Neuronal stem cell (in vitro differentiated cells): ENCODE results near the gene OR52E1.
"Not testable (repeated sequence)": the region's sequence is repeated elsewhere in the genome, so short reads cannot be mapped to it uniquely, and the experiment has no call there.

ENCODE experiments used
- DNase-seq: peaks from one replicate; pipeline ENCODE4 v3.0.0-alpha.2; 2013; ENCODE audit warnings: low spot score
- H2AFZ ChIP-seq: one replicate; pipeline ENCODE4 v1.6.1; 2013; ENCODE audit warnings: mild to moderate bottlenecking, low read length, inconsistent platforms
- H2AK5ac ChIP-seq: 2 replicates; pipeline ENCODE4 v1.6.1; 2013; ENCODE audit warnings: low read depth, mild to moderate bottlenecking, inconsistent platforms, low read length, moderate library complexity, mixed read lengths
- H2BK120ac ChIP-seq: 2 replicates; pipeline ENCODE4 v1.6.1; 2013; ENCODE audit warnings: low read depth, mild to moderate bottlenecking, inconsistent platforms, low read length, moderate library complexity, mixed read lengths
- H2BK12ac ChIP-seq: one replicate; pipeline ENCODE4 v1.6.1; 2013; ENCODE audit warnings: low read length, inconsistent platforms
- H2BK15ac ChIP-seq: 2 replicates; pipeline ENCODE4 v1.6.1; 2013; ENCODE audit warnings: mild to moderate bottlenecking, low read length, inconsistent platforms, mixed read lengths
- H2BK5ac ChIP-seq: one replicate; pipeline ENCODE4 v1.6.1; 2013; ENCODE audit warnings: inconsistent platforms, mild to moderate bottlenecking, low read length, moderate library complexity
- H3K14ac ChIP-seq: one replicate; pipeline ENCODE4 v1.6.1; 2013; ENCODE audit warnings: low read length, inconsistent platforms
- H3K18ac ChIP-seq: 2 replicates; pipeline ENCODE4 v1.6.1; 2013; ENCODE audit warnings: low read length, inconsistent platforms
- H3K23ac ChIP-seq: 2 replicates; pipeline ENCODE4 v1.6.1; 2013; ENCODE audit warnings: low read depth, mild to moderate bottlenecking, mixed read lengths, low read length, inconsistent platforms; ENCODE audit not compliant: poor library complexity
- H3K27ac ChIP-seq: replicated peaks from 3 replicates; pipeline ENCODE4 v1.5.1; 2013; ENCODE audit warnings: low read length, inconsistent platforms
- H3K27me3 ChIP-seq, 3 experiments: 2 replicates each; pipeline ENCODE4 v1.6.1; 2013; ENCODE audit warnings: low read length in 3 of 3, mild to moderate bottlenecking in 2 of 3, inconsistent platforms in 1 of 3, low read depth in 1 of 3, mixed read lengths in 1 of 3, moderate library complexity in 1 of 3; ENCODE audit not compliant: control insufficient read depth in 3 of 3, insufficient read depth in 3 of 3
- H3K36me3 ChIP-seq, 2 donors: replicated peaks in 1 of 2; 2 replicates each; pipeline ENCODE4 v1.6.1; 2013; ENCODE audit warnings: low read length in 2 of 2; ENCODE audit not compliant: control insufficient read depth in 2 of 2, insufficient read depth in 2 of 2
- H3K4ac ChIP-seq: 2 replicates; pipeline ENCODE4 v1.6.1; 2013; ENCODE audit warnings: inconsistent platforms, mild to moderate bottlenecking, low read length, moderate library complexity
- H3K4me1 ChIP-seq, 2 donors: 1 replicate in 1 of 2; 2 replicates in 1 of 2; pipeline ENCODE4 v1.6.1; 2013; ENCODE audit warnings: low read length in 2 of 2, low read depth in 1 of 2; ENCODE audit not compliant: control insufficient read depth in 2 of 2, insufficient read depth in 1 of 2
- H3K4me2 ChIP-seq: one replicate; pipeline ENCODE4 v1.6.1; 2013; ENCODE audit warnings: mild to moderate bottlenecking, low read length, inconsistent platforms; ENCODE audit not compliant: insufficient read depth, poor library complexity, severe bottlenecking
- H3K4me3 ChIP-seq, 2 donors: 2 replicates each; pipeline ENCODE4 v1.5.1; 2013; ENCODE audit warnings: low read length in 2 of 2, mild to moderate bottlenecking in 2 of 2, inconsistent platforms in 1 of 2, moderate library complexity in 1 of 2
- H3K79me1 ChIP-seq: one replicate; pipeline ENCODE4 v1.6.1; 2013; ENCODE audit warnings: low read depth, mild to moderate bottlenecking, inconsistent platforms, low read length, moderate library complexity
- H3K9ac ChIP-seq: one replicate; pipeline ENCODE4 v1.6.1; 2013; ENCODE audit warnings: mild to moderate bottlenecking, low read depth, low read length, inconsistent platforms; ENCODE audit not compliant: poor library complexity
- H3K9me3 ChIP-seq, 2 donors: replicated peaks in 1 of 2; 2 replicates each; pipeline versions ENCODE3 to v1.6.1; 2013; ENCODE audit warnings: low read length in 2 of 2, mild to moderate bottlenecking in 2 of 2, inconsistent platforms in 1 of 2, low read depth in 1 of 2, mixed read lengths in 1 of 2, moderate library complexity in 1 of 2; ENCODE audit not compliant: control insufficient read depth in 2 of 2, insufficient read depth in 1 of 2
- H4K8ac ChIP-seq: one replicate; pipeline ENCODE4 v1.6.1; 2013; ENCODE audit warnings: low read depth, mild to moderate bottlenecking, inconsistent platforms, low read length, moderate library complexity
- H4K91ac ChIP-seq: one replicate; pipeline ENCODE4 v1.6.1; 2013; ENCODE audit warnings: low read length, low read depth, mild to moderate bottlenecking, inconsistent platforms; ENCODE audit not compliant: poor library complexity
- WGBS, 2 donors: extraction: QIAGEN DNeasy Blood & Tissue Kit; methylation state at CpG; one replicate each; pipeline ENCODE4 v1.1.7; 2013; ENCODE audit warnings: missing lambda C conversion rate in 2 of 2, mixed read lengths in 1 of 2; ENCODE audit not compliant: insufficient read length in 2 of 2, insufficient replicate concordance in 1 of 2; ENCODE audit errors: extremely low coverage in 2 of 2; 5-methylcytosine and 5-hydroxymethylcytosine counted together

Gene OR52E1

GRCh38 chr11:5046226-5046625 lies 23.1 kb upstream of the OR52E1 start, which contains the start of gene OR52J3:
Gene OR52J3, plus strand, starts transcription at chr11:5046526. Its CDS starts 0 bp downstream, at chr11:5046526.
- Histone ChIP-seq H3K4me1 (no peaks in the 10 kb centered on the region), H2BK15ac (no peak within 1 kb of the TSS), H4K91ac (no peak within 1 kb of the TSS), H3K14ac (no peak within 1 kb of the TSS), H3K79me1 (no peaks in the 10 kb centered on the region), H2BK12ac (no peak within 1 kb of the TSS), H3K4me3 (no peak within 1 kb of the TSS), H3K23ac (no peak within 1 kb of the TSS), H2AFZ (no peak within 1 kb of the TSS), H2AK5ac (no peak within 1 kb of the TSS), H4K8ac (no peak within 1 kb of the TSS), H2BK5ac (no peak within 1 kb of the TSS), H3K27ac (no peak within 1 kb of the TSS), H3K4me2 (no peak within 1 kb of the TSS), H3K27me3 (no peaks in the 10 kb centered on the region), H3K4ac (no peak within 1 kb of the TSS), H3K36me3 (no peaks in the 10 kb centered on the region), H3K18ac (no peak within 1 kb of the TSS), H3K9ac (no peak within 1 kb of the TSS), H3K9me3 (no peaks in the 10 kb centered on the region), H2BK120ac (no peak within 1 kb of the TSS)
- DNase-seq, result no peak
- no CpG with 5 or more reads among the region's 1 CpG for WGBS, 2 donors

DNA sequence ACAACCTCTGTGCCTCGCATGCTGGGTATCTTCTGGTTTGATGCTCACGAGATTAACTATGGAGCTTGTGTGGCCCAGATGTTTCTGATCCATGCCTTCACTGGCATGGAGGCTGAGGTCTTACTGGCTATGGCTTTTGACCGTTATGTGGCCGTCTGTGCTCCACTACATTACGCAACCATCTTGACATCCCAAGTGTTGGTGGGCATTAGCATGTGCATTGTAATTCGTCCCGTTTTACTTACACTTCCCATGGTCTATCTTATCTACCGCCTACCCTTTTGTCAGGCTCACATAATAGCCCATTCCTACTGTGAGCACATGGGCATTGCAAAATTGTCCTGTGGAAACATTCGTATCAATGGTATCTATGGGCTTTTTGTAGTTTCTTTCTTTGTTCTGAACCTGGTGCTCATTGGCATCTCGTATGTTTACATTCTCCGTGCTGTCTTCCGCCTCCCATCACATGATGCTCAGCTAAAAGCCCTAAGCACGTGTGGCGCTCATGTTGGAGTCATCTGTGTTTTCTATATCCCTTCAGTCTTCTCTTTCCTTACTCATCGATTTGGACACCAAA lies 22.5 kb upstream of the OR52E1 start:
- Histone ChIP-seq H3K4me3 (no peak overlapping the region), H3K79me1 (no peaks in the 10 kb centered on the region), H3K27ac (no peak overlapping the region), H2BK12ac (no peak overlapping the region), H3K36me3 (no peaks in the 10 kb centered on the region), H2BK5ac (no peak overlapping the region), H2BK15ac (no peak overlapping the region), H3K4me2 (no peak overlapping the region), H2BK120ac (no peak overlapping the region), H4K91ac (no peak overlapping the region), H3K23ac (no peak overlapping the region), H3K4me1 (no peaks in the 10 kb centered on the region), H3K14ac (no peak overlapping the region), H3K27me3 (no peaks in the 10 kb centered on the region), H3K9ac (no peak overlapping the region), H3K4ac (no peak overlapping the region), H2AK5ac (no peak overlapping the region), H2AFZ (no peak overlapping the region), H3K9me3 (no peaks in the 10 kb centered on the region), H4K8ac (no peak overlapping the region), H3K18ac (no peak overlapping the region)
- no peak for DNase-seq
- no CpG with 5 or more reads among the region's 15 CpGs for WGBS, 2 donors

- H3K36me3 ChIP-seq, H3K9ac ChIP-seq, H3K4ac ChIP-seq, H2BK15ac ChIP-seq, H3K18ac ChIP-seq, H3K79me1 ChIP-seq, H3K4me2 ChIP-seq, DNase-seq, H2AFZ ChIP-seq, H3K4me1 ChIP-seq, H3K14ac ChIP-seq, H3K27me3 ChIP-seq, H2BK12ac ChIP-seq, H3K9me3 ChIP-seq, H2BK5ac ChIP-seq, H4K8ac ChIP-seq, H2AK5ac ChIP-seq, H3K4me3 ChIP-seq, H2BK120ac ChIP-seq, H3K27ac ChIP-seq, H3K23ac ChIP-seq, H4K91ac ChIP-seq: not testable (repeated sequence)
- no CpG with 5 or more reads among the region's 5 CpGs for WGBS, 2 donors
Observed at GRCh38 chr11:5058679-5059078, 10.7 kb upstream of the OR52E1 start.

DNA sequence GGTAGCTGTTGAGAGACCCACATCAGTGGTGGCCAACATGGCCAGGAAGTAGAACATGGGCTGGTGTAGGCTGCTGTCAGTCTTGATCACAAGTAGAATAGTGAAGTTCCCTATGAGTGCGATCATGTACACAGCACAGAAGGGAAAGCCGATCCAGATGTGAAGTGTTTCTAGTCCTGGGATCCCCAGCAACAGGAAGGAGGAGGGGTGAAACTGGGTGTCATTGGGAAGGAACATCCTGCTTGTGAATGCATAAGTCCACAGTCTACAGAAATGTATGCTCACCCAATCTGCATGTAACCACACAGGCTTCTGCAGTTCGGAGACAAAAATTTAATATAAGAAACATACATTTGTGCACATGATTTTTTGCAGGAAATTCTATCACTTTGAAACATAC lies 10.0 kb upstream of the OR52E1 start, which contains the start of gene OR52E2:
OR52E2 (minus strand) TSS at position 237 of the 400 bp plus-strand sequence; CDS start at position 237, 0 bp downstream.
- Histone ChIP-seq H3K36me3 (no peaks in the 10 kb centered on the region), H3K14ac (no peak within 1 kb of the TSS), H2BK12ac (no peak within 1 kb of the TSS), H2BK15ac (no peak within 1 kb of the TSS), H3K4ac (no peak within 1 kb of the TSS), H3K9ac (no peak within 1 kb of the TSS), H2BK5ac (no peak within 1 kb of the TSS), H3K79me1 (no peaks in the 10 kb centered on the region), H4K91ac (no peak within 1 kb of the TSS), H3K9me3 (no peaks in the 10 kb centered on the region), H2BK120ac (no peak within 1 kb of the TSS), H3K18ac (no peak within 1 kb of the TSS), H2AFZ (no peak within 1 kb of the TSS), H3K4me2 (no peak within 1 kb of the TSS), H3K4me3 (no peak within 1 kb of the TSS), H3K27me3 (no peaks in the 10 kb centered on the region), H4K8ac (no peak within 1 kb of the TSS), H3K4me1 (no peaks in the 10 kb centered on the region), H2AK5ac (no peak within 1 kb of the TSS), H3K23ac (no peak within 1 kb of the TSS), H3K27ac (no peak within 1 kb of the TSS)
- DNase-seq, result no peak
- no CpG with 5 or more reads among the region's 3 CpGs for WGBS, 2 donors
